Mesendoderm (in vitro differentiated cells): ENCODE data around the gene SFMBT2.

Experiments
- DNase-seq: peaks from one replicate; pipeline ENCODE4 v3.0.0; 2013
- H2AK5ac ChIP-seq: 2 replicates; pipeline ENCODE4 v1.6.1; 2013; ENCODE audit warnings: low read length, inconsistent platforms
- H2BK120ac ChIP-seq: 2 replicates; pipeline ENCODE4 v1.6.1; 2013; ENCODE audit warnings: low read depth, mild to moderate bottlenecking, low read length, moderate library complexity, mixed read lengths
- H2BK15ac ChIP-seq: replicated peaks from 2 replicates; pipeline ENCODE4 v1.6.1; 2013; ENCODE audit warnings: low read depth, mild to moderate bottlenecking, moderate library complexity
- H2BK5ac ChIP-seq: 2 replicates; pipeline ENCODE4 v1.6.1; 2013; ENCODE audit warnings: low read length, inconsistent platforms
- H3K18ac ChIP-seq: 2 replicates; pipeline ENCODE4 v1.6.1; 2013; ENCODE audit warnings: mild to moderate bottlenecking, low read length, mixed read lengths
- H3K23ac ChIP-seq: one replicate; pipeline ENCODE4 v1.6.1; 2013; ENCODE audit warnings: low read length
- H3K27ac ChIP-seq: 2 replicates; pipeline ENCODE4 v1.5.1; 2013; ENCODE audit warnings: low read depth, mild to moderate bottlenecking, inconsistent platforms, low read length, moderate library complexity
- H3K27me3 ChIP-seq: 2 replicates; pipeline ENCODE4 v1.6.1; 2013; ENCODE audit warnings: low read length, control low read depth, mild to moderate bottlenecking, inconsistent platforms; ENCODE audit not compliant: insufficient read depth, poor library complexity
- H3K36me3 ChIP-seq: 2 replicates; pipeline ENCODE4 v1.6.1; 2013; ENCODE audit warnings: low read length, inconsistent platforms; ENCODE audit not compliant: control insufficient read depth, insufficient read depth
- H3K4ac ChIP-seq: one replicate; pipeline ENCODE4 v1.6.1; 2013; ENCODE audit warnings: low read depth, mild to moderate bottlenecking, low read length, moderate library complexity
- H3K4me1 ChIP-seq: 2 replicates; pipeline ENCODE4 v1.6.1; 2013; ENCODE audit warnings: low read depth, low read length, inconsistent platforms; ENCODE audit not compliant: control insufficient read depth
- H3K4me2 ChIP-seq: 2 replicates; pipeline ENCODE4 v1.6.1; 2013; ENCODE audit warnings: low read length
- H3K4me3 ChIP-seq: 2 replicates; pipeline ENCODE4 v1.5.1; 2013; ENCODE audit warnings: mild to moderate bottlenecking, low read length
- H3K56ac ChIP-seq: one replicate; pipeline ENCODE4 v1.6.1; 2013; ENCODE audit warnings: low read length
- H3K79me1 ChIP-seq: 2 replicates; pipeline ENCODE4 v1.6.1; 2013; ENCODE audit warnings: low read length, inconsistent platforms
- H3K79me2 ChIP-seq: 2 replicates; pipeline ENCODE4 v1.6.1; 2013; ENCODE audit warnings: mild to moderate bottlenecking, low read length; ENCODE audit not compliant: control insufficient read depth, insufficient read depth
- H3K9ac ChIP-seq: 2 replicates; pipeline ENCODE4 v1.6.1; 2013; ENCODE audit warnings: low read length, inconsistent platforms
- H4K5ac ChIP-seq: one replicate; pipeline ENCODE4 v1.6.1; 2013; ENCODE audit warnings: low read length
- H4K8ac ChIP-seq: one replicate; pipeline ENCODE4 v1.6.1; 2013; ENCODE audit warnings: low read depth, mild to moderate bottlenecking, control low read depth, low read length, moderate library complexity
- WGBS: extraction: QIAGEN DNeasy Blood & Tissue Kit; methylation state at CpG from one replicate; pipeline ENCODE4 v1.1.7; 2013; ENCODE audit warnings: low lambda C conversion rate, missing lambda C conversion rate; ENCODE audit not compliant: insufficient coverage; ENCODE audit errors: extremely low coverage; 5-methylcytosine and 5-hydroxymethylcytosine counted together

SFMBT2 gene

DNA sequence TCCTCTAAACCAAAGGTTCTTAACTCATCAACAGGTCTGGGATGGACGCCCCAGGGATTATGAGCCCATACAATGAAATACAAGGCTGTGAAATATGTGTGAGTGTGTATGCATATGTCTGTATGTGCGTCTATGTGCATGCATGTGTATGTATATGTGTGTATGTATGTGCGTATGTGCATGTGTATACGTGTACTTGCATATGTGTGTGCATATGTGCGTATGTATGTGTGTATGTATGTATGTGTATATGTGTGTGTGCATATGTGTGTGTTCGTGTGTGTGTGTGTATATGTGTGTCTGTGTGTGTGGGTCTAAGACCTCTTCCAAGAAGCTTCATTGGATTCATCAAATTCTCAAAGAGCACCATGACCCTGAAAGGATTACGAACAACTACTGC is 112.3 kb downstream of the SFMBT2 start:
- Histone ChIP-seq H2BK5ac (no peak overlapping the region), H2BK120ac (no peak overlapping the region), H3K27me3 (no peaks in the 10 kb centered on the region), H2BK15ac (no peak overlapping the region), H4K5ac (no peak overlapping the region), H3K9ac (no peak overlapping the region), H4K8ac (no peak overlapping the region), H3K36me3 (no peaks in the 10 kb centered on the region), H2AK5ac (no peak overlapping the region), H3K79me2 (no peaks in the 10 kb centered on the region), H3K4me2 (no peak overlapping the region), H3K79me1 (peaks cover 3% of the 10 kb centered on the region), H3K23ac (no peak overlapping the region), H3K27ac (no peak overlapping the region), H3K18ac (no peak overlapping the region), H3K4ac (no peak overlapping the region), H3K4me1 (peaks cover 5% of the 10 kb centered on the region), H3K56ac (no peak overlapping the region), H3K4me3 (no peak overlapping the region)
- no peak for DNase-seq
- no CpG with 5 or more reads among the region's 7 CpGs for WGBS

DNA sequence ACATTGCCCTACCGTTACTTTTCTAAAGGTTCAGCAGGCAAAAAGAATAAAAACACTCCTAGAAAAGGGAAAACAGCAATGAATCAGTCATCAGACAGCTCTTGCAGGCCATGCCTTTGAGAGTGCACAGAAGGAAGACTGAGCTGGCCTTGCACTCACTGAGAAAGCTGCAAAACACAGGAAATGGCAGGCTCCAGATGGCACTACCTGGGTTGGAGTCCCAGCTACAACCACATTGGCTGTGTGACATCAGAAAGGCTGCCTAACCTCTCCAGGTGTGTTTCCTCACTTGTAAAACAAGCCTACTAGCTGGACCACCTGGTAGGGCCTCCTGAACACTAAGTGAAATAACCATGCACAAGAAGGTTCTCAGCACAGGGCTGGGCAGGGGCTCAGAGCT is 113.7 kb downstream of the SFMBT2 start:
- H3K23ac ChIP-seq, result no peak overlapping the region

DNA sequence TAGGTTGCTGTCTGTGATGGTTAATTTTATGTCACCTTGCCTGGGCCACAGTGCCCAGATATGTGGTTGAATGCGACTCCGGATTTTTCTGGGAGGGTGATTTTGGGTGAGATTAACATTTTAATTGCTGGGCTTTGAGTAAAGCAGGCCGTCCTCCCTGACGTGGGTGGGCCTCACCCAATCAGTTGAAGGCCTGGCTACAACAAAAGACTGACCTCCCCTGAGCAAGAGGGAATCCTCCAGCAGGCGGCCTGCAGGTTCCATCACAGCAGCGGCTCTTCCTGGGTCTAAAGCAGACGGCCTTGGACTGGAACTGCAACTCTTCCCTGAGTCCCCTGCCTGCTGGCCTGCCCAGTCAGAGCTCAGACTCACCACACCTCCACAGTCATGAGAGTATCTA is 114.2 kb downstream of the SFMBT2 start:
- H3K9ac ChIP-seq, result no peak overlapping the region
- no peak overlapping the region for H4K5ac ChIP-seq
- no peak overlapping the region for H3K56ac ChIP-seq
- H4K8ac ChIP-seq, result no peak overlapping the region
- no peak overlapping the region for H3K4ac ChIP-seq
- H3K23ac ChIP-seq, result no peak overlapping the region
- no peak overlapping the region for H3K18ac ChIP-seq
- H3K36me3 ChIP-seq, result no peaks in the 10 kb centered on the region
- no peak overlapping the region for H3K27ac ChIP-seq
- no peaks in the 10 kb centered on the region for H3K79me2 ChIP-seq
- H3K79me1 ChIP-seq, result peaks cover 3% of the 10 kb centered on the region
- no peak for DNase-seq
- H3K27me3 ChIP-seq, result no peaks in the 10 kb centered on the region
- no peak overlapping the region for H3K4me3 ChIP-seq
- H2AK5ac ChIP-seq, result no peak overlapping the region
- WGBS, result no CpG with 5 or more reads among the region's 7 CpGs
- no peak overlapping the region for H2BK120ac ChIP-seq
- H2BK5ac ChIP-seq, result no peak overlapping the region
- H3K4me2 ChIP-seq, result no peak overlapping the region
- peaks cover 1% of the 10 kb centered on the region for H3K4me1 ChIP-seq
- no peak overlapping the region for H2BK15ac ChIP-seq

More for the DNA sequence above, 113.7 kb downstream of the SFMBT2 start:
- Histone ChIP-seq H4K5ac (no peak overlapping the region), H3K18ac (no peak overlapping the region), H3K4ac (no peak overlapping the region), H2BK120ac (no peak overlapping the region), H3K4me2 (no peak overlapping the region), H3K56ac (no peak overlapping the region), H2BK15ac (no peak overlapping the region), H3K9ac (no peak overlapping the region), H3K79me1 (peaks cover 3% of the 10 kb centered on the region), H3K27ac (no peak overlapping the region), H3K36me3 (no peaks in the 10 kb centered on the region), H3K27me3 (no peaks in the 10 kb centered on the region), H4K8ac (no peak overlapping the region), H2AK5ac (no peak overlapping the region), H3K4me1 (peaks cover 5% of the 10 kb centered on the region), H2BK5ac (no peak overlapping the region), H3K79me2 (no peaks in the 10 kb centered on the region), H3K4me3 (no peak overlapping the region)
- no CpG with 5 or more reads among the region's 1 CpG for WGBS
- no peak for DNase-seq

DNA sequence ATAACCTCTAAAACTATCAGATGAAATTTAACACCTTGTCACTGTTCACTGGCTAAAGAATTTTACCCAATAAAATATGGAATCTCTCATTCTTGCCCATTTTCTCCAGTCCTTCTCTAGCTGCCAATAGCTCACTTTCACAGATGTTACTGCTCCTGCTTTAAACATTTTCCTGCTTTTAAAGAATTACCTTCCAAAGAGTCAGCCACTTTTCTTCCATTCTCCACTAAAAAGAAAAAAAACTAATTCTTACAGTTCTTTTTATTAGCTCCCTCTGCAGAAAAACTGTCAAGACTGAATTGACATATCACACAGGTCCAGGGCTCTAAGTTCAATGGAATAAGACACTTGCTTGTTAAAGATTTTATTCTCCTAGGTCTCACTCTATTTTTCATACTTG is 114.8 kb downstream of the SFMBT2 start:
- H3K9ac ChIP-seq, result no peak overlapping the region
- peaks cover 3% of the 10 kb centered on the region for H3K79me1 ChIP-seq
- no peak overlapping the region for H3K27ac ChIP-seq
- no peak overlapping the region for H3K4me2 ChIP-seq
- H2AK5ac ChIP-seq, result no peak overlapping the region
- no peak overlapping the region for H4K5ac ChIP-seq
- H3K4me1 ChIP-seq, result no peaks in the 10 kb centered on the region
- no peak overlapping the region for H3K56ac ChIP-seq
- no peak for DNase-seq
- H4K8ac ChIP-seq, result no peak overlapping the region
- no peak overlapping the region for H3K4me3 ChIP-seq
- H3K36me3 ChIP-seq, result no peaks in the 10 kb centered on the region
- H3K79me2 ChIP-seq, result no peaks in the 10 kb centered on the region
- no peak overlapping the region for H3K23ac ChIP-seq
- H3K27me3 ChIP-seq, result no peaks in the 10 kb centered on the region
- no peak overlapping the region for H3K18ac ChIP-seq
- H2BK120ac ChIP-seq, result no peak overlapping the region
- no peak overlapping the region for H2BK15ac ChIP-seq
- H3K4ac ChIP-seq, result no peak overlapping the region
- H2BK5ac ChIP-seq, result no peak overlapping the region

DNA sequence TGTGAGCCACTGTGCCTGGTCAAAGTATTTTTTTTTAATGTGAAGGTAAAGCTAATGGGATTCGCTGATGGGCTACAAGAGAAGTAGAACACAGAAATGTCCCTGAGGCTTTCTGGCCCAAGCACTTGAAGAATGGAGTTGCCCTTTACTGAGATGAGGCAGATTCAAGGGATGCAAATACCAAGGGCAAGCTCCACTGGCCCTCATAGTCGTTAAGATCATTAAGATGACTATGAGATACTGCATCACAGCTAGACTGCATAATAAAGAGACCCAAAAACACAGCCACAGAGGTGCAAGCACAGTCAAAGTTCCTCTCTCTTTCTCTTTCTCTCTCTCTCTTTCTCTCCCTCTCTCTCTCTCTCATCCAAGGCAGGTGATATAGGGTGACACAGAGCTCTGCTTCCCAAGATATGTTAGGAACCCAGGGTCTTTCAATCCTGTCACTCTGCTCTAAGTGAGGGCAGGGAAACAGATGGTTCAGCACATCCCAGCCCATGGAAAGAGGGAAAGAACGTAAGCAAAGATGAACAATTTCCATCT is 117.4 kb downstream of the SFMBT2 start:
- no CpG with 5 or more reads among the region's 3 CpGs for WGBS
- Histone ChIP-seq H3K4me1 (no peaks in the 10 kb centered on the region), H3K9ac (no peak overlapping the region), H3K18ac (no peak overlapping the region), H3K4me2 (no peak overlapping the region), H3K27ac (no peak overlapping the region), H3K56ac (no peak overlapping the region), H3K79me1 (peaks cover 2% of the 10 kb centered on the region), H3K36me3 (no peaks in the 10 kb centered on the region), H2BK120ac (no peak overlapping the region), H3K4me3 (no peak overlapping the region), H2AK5ac (no peak overlapping the region), H4K8ac (no peak overlapping the region), H2BK15ac (no peak overlapping the region), H3K4ac (no peak overlapping the region), H2BK5ac (no peak overlapping the region), H3K79me2 (no peaks in the 10 kb centered on the region), H3K23ac (no peak overlapping the region), H4K5ac (no peak overlapping the region), H3K27me3 (no peaks in the 10 kb centered on the region)
- DNase-seq, result peak; percentile 13

DNA sequence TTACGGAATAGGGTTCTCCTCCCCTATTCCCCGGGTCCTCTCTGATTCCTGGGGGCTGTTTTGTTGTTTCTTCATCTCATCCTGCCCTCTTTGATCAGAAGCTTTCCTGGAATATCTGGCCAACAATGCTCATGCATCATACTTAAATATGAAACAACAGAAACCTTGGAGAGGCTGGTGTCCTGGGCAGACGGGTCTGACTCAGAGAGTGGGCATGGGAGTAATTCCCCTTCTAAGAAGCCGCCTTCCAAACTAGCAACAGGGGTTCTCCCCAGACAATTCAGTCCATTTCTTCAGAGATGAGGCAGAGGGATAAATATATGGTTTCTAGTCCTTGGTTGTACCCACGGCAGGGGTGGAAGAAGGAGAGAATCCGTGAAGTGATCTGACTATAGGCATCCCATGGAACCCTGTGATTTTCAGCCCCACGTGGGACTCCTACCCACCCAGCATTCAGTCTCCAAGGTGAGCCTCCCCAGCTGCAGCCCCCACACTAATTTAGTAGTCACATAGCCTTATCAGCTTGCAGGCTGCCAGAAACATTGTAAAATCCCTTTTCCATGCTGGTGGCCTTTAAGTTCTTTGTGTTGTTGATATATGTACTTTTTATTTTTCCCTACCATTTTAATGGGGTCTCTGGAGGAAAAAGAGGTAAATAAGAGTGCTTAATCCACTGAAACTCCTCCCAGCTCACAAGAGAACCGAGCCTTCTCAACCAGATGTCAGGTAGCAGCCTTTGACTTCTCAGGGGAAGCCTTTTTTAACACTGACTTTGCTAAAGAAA is 119.2 kb downstream of the SFMBT2 start:
- WGBS, result no CpG with 5 or more reads among the region's 8 CpGs
- Histone ChIP-seq H3K4me2 (no peak overlapping the region), H3K56ac (no peak overlapping the region), H4K8ac (no peak overlapping the region), H2BK15ac (no peak overlapping the region), H2BK5ac (no peak overlapping the region), H3K18ac (no peak overlapping the region), H3K79me1 (peaks cover 1% of the 10 kb centered on the region), H4K5ac (no peak overlapping the region), H3K4me3 (no peak overlapping the region), H3K9ac (no peak overlapping the region), H3K23ac (no peak overlapping the region), H3K79me2 (no peaks in the 10 kb centered on the region), H3K4me1 (no peaks in the 10 kb centered on the region), H3K27me3 (no peaks in the 10 kb centered on the region), H3K4ac (no peak overlapping the region), H2AK5ac (no peak overlapping the region), H3K27ac (no peak overlapping the region), H3K36me3 (no peaks in the 10 kb centered on the region), H2BK120ac (no peak overlapping the region)
- DNase-seq, result no peak
